Measurements from ENCODE around the gene SPATA20.

GRCh38 chr17:50538549-50539410 is 8.2 kb upstream of the SPATA20 start:
- TF ChIP-seq CTCF (IDR thresholded peaks at IDR 0.05) (no peak), POLR2A (IDR thresholded peaks at IDR 0.05) (no peak)

Data from adrenal gland (tissue), 5 donors.